CMK (cell line): ENCODE data around the gene POLR3F.
"Not testable (repeated sequence)": the region's sequence is repeated elsewhere in the genome, so short reads cannot be mapped to it uniquely, and the experiment has no call there.

Experiments used
- DNase-seq: peaks from one replicate; pipeline ENCODE4 v3.0.0-alpha.2; 2010; ENCODE audit warnings: low read depth

POLR3F gene

GRCh38 chr20:18466894-18467730, at the start of gene POLR3F, which contains the start of gene DZANK1:
TSS of gene POLR3F (plus strand) at chr20:18467390. CDS start at chr20:18467507, 117 bp downstream.
TSS of gene DZANK1 (minus strand) at chr20:18467030. CDS start at chr20:18465358, 1,672 bp downstream.
- peak; percentile 90 for DNase-seq

- no peak for DNase-seq
Observed at GRCh38 chr20:18421608-18422007, 45.6 kb upstream of the POLR3F start.

GRCh38 chr20:18427214-18427613, 40.0 kb upstream of the POLR3F start:
- no peak for DNase-seq

- DNase-seq = no peak
Observed at GRCh38 chr20:18428490-18429173, 38.6 kb upstream of the POLR3F start.

GRCh38 chr20:18430172-18430826, 36.9 kb upstream of the POLR3F start:
- DNase-seq = no peak

- DNase-seq = no peak
Observed at GRCh38 chr20:18431206-18431605, 36.0 kb upstream of the POLR3F start.

- no peak for DNase-seq
Observed at GRCh38 chr20:18436847-18437246, 30.3 kb upstream of the POLR3F start.

GRCh38 chr20:18440403-18440802, 26.8 kb upstream of the POLR3F start:
- no peak for DNase-seq

GRCh38 chr20:18443886-18444285, 23.3 kb upstream of the POLR3F start:
- no peak for DNase-seq

GRCh38 chr20:18456600-18456999, 10.6 kb upstream of the POLR3F start:
- DNase-seq = no peak

- DNase-seq = no peak
Observed at GRCh38 chr20:18465536-18466200, 1.5 kb upstream of the POLR3F start.

- DNase-seq = no peak
Observed at GRCh38 chr20:18466574-18466893, 656 bp upstream of the POLR3F start.

- DNase-seq = no peak
Observed at GRCh38 chr20:18477218-18477617, 10.0 kb downstream of the POLR3F start.

GRCh38 chr20:18477821-18478220, 10.6 kb downstream of the POLR3F start:
- no peak for DNase-seq

- no peak for DNase-seq
Observed at GRCh38 chr20:18481596-18481995, 14.4 kb downstream of the POLR3F start.

GRCh38 chr20:18488301-18488700, 21.1 kb downstream of the POLR3F start:
- DNase-seq = no peak

GRCh38 chr20:18496042-18496441, 28.9 kb downstream of the POLR3F start:
- no peak for DNase-seq

- peak; percentile 30 for DNase-seq
Observed at GRCh38 chr20:18496740-18497592, 29.8 kb downstream of the POLR3F start, which contains the start of gene RBBP9. TSS of gene RBBP9 (minus strand) at chr20:18497225. CDS start at chr20:18497167, 58 bp downstream.

- no peak for DNase-seq
Observed at GRCh38 chr20:18497603-18498002, 30.4 kb downstream of the POLR3F start.

- not testable (repeated sequence) for DNase-seq
Observed at GRCh38 chr20:18501672-18502071, 34.5 kb downstream of the POLR3F start.

- DNase-seq = no peak
Observed at GRCh38 chr20:18504479-18505060, 37.4 kb downstream of the POLR3F start.
